SU-DHL-6 (cell line): ENCODE results near the gene CXCL14.

Source experiments
- EZH2phosphoT487 ChIP-seq: fragments of 200-600 bp; sonication (generic), shearing (Covaris generic); conservative IDR thresholded peaks from 2 replicates; pipeline ENCODE4 v1.6.1; 2018; ENCODE audit warnings: mild to moderate bottlenecking, antibody characterized with exemption, low read length, moderate library complexity, mixed read lengths
- TF ChIP-seq, protein P1 (sequence below): fragments of 200-600 bp; sonication (generic); IDR thresholded peaks from one replicate; pipeline ENCODE4 v1.5.1; 2017; ENCODE audit warnings: antibody characterized with exemption, mild to moderate bottlenecking, low read length, moderate library complexity; ENCODE audit not compliant: insufficient read depth, poor library complexity, severe bottlenecking

DNA sequence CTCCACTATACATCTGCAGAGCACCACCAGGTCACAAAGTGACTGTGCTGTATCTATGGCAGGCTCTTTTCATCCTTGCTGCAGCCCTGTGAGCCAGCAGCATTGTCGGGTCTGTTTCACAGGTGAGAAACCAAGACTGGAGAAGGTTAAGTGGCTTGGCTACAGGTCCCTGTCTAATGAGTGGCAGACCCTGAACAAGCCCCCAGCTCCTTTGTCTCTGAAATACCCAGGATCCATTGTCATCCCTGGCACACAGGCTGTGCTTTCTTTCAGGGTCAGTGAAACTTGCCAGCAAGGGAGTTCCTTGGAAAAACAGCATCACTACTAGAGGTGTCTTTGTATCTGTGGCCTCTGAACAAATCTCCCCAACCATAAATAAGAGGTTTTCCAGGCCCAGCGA is 27.6 kb upstream of the CXCL14 start:
- TF ChIP-seq, protein P1, sequence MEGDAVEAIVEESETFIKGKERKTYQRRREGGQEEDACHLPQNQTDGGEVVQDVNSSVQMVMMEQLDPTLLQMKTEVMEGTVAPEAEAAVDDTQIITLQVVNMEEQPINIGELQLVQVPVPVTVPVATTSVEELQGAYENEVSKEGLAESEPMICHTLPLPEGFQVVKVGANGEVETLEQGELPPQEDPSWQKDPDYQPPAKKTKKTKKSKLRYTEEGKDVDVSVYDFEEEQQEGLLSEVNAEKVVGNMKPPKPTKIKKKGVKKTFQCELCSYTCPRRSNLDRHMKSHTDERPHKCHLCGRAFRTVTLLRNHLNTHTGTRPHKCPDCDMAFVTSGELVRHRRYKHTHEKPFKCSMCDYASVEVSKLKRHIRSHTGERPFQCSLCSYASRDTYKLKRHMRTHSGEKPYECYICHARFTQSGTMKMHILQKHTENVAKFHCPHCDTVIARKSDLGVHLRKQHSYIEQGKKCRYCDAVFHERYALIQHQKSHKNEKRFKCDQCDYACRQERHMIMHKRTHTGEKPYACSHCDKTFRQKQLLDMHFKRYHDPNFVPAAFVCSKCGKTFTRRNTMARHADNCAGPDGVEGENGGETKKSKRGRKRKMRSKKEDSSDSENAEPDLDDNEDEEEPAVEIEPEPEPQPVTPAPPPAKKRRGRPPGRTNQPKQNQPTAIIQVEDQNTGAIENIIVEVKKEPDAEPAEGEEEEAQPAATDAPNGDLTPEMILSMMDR: no peak
- no peak for TF ChIP-seq EZH2phosphoT487
